ENCODE results near the gene BSND.

Gene BSND

GRCh38 chr1:54994355-54994990 is 4.3 kb upstream of the BSND start:
- DNase-seq, result no peak

DNA sequence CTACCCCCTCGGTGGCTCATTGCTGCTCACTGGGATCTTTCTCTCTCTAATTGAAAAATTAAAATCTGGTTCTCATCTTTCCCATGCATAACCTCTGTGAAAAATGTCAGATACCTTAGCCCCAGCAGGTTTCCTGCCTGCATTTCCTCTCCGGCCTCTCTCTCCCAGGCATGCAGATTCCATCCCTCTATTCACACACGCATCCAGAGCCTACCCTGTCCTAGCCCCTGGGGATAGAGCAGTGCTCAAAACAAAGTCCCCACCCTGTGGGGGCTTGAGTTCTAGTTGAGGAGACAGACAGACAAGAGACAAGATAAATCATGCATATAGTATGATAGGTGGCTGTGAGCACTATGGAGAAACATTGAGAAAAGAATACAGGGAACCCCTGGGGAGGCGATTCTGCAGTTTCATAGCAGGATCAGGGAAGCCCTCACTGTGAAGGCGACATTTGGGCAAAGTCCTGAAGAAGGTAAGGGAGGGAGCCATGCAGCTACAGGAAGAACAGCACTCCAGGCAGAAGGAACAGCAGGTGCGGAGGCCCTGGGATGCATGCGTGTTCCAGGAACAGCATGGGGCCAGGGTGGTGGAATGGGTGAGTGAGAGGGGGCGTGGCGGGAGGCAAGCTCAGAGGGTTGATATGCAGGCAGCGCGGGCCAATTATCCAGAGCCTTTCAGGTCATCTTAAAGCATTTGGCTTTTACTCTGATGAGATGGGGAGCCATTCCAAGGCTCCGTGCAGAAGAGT is 3.5 kb upstream of the BSND start:
- peak; percentile 15 for DNase-seq

GRCh38 chr1:54995835-54996234 is 2.9 kb upstream of the BSND start:
- peak; percentile 19 for DNase-seq

DNA sequence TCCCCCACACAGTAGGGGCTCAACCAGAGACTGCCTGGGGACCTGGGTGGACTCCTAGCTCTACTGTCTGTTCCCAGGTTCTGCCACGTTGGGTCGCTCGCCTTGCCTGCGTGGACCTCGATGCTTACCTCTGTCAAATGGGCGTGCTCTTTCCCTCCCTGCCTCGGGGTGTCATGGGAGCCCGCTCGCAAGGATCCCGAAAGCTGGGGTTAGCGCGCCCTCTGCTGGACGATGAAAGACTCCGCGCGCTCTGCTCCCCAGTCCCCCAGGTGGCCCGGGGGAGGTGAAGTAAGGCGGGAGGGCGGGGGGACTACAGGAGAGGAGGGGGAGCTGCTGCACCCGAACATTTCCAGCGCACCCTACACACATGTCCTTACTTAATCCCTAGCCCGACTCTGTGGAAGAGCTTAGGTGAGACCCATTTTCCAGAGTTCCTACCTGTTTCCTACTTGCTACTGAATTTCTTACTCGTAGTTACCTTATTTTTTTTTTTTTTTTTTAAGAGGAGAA is 2.3 kb upstream of the BSND start:
- DNase-seq, result peak; percentile 63

DNA sequence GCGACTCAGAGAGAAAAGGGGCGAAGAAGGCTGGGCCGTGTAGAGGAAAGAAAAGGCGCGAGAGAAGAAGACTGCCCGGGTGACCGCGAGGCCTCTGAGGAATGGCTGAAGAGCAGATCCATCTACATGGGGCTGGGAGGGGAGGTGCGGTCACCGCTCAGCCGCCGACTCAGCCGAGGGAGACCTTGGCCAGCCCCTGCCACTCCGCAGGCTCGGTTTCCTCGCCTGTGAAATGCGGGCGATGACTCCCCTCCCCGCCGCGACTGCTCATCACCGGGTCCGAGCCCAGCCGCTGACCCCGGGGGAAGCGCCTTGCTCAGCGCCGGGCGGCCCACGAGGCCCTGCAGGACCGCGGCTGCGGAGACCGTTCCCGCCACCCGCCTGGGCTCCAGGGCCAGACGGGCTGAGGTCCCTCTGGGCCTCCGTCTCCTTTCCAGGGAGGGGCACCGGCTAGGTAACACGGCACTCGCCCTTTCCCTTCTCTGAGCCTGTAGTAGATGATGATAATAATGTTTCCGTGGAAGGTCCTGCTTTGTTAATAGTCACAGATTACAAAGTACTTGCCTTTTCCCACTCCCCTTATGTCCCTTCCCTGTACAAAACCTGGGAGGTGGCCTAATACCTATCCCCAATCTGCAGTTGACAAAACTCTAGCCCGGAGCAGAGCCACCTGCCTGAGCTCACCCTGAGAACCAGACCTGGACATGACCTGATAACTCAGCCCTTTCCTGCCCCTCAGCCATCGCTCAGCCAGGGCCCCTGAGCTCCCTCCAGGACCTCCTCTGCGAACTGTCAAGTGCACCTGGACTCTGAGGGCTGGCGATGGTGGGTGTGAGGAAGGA is 1.6 kb upstream of the BSND start:
- no peak for DNase-seq

- no peak for DNase-seq
These were observed 1.1 kb upstream of the BSND start for GRCh38 chr1:54997711-54997986.

GRCh38 chr1:54998100-54998499 is 633 bp upstream of the BSND start:
- no peak for DNase-seq

DNA sequence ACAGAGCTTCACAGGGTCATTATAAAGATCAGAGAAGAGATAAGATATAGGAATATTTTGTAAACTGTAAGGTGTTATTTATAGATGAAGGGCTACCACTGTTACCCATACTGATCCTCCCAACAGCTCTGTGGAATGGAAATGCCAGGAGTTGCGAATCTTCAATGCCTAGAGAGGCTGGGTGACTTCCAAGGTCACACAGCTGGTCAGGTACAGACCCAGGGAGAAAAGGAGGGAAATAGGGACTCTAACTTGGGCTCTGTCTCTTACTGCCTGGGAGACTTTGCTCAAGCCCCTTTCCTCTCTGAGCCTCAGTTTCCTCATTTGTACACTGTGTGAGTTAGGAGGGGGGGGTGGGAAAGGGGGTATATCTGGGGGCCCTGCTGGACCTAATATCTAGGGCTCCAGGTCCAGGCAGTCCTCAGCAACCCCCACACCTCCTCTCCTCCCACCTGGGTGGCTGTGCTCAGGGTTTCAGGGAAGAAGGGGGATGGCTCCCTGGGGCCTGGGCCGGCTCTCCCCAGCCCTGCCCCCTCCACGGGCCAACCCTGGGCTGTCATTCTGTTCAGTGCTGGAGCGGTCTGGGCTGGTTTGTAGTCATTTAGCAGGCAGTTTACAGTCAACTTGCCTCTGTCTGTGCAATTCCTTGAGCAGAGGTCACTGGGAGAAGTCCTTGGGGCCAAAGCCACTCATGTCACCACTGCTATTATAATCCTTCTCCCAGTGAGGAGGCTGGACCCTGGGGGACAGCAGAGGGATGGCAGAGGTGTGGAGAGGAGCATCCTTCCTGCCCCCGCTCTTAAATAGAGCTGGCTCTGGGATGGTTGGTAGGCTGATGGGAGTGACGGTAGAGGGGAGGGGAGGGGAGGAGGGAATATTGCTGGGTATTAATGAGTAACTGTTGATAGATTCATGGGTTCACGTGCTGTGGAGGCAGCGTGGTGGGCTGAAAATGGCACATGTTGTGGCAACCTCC is 1.7 kb downstream of the BSND start:
- no peak for DNase-seq

- no peak for DNase-seq
These were observed 2.6 kb downstream of the BSND start for GRCh38 chr1:55001311-55001710.

- DNase-seq, result no peak
These were observed 4.0 kb downstream of the BSND start for GRCh38 chr1:55002686-55003085.

- no peak for DNase-seq
These were observed 6.8 kb downstream of the BSND start for GRCh38 chr1:55005351-55006140.

DNA sequence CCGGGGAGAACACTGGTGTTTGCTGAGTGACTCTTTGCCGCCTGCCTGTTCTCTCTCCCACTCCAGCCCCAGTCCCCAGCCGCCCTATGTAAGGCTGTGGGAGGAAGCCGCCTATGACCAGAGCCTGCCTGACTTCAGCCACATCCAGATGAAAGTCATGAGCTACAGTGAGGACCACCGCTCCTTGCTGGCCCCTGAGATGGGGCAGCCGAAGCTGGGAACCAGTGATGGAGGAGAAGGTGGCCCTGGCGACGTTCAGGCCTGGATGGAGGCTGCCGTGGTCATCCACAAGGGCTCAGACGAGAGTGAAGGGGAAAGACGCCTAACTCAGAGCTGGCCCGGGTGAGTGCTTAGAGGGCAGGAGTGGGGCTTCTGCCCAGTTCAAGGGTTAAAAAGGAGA is 8.2 kb downstream of the BSND start:
- no peak for DNase-seq

DNA sequence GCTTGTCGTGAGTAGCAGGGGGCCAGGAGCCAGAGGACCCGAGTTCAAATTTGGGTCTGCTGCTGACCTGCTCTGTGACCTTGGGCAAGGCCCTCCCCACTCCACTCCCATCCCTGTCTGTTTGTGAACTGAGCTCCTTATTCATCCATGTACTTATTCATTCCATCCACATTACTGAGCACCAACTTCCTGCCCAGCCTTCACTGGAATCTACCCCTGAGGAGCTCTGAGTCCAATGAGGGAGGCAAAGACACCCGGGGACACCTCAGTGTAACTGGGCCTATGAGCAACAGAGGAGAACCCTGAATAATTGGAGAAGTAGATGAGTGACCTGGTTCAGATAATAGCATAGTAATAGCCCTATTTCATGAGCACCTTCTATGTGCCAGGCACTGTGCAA is 8.9 kb downstream of the BSND start:
- DNase-seq, result peak; percentile 0

DNA sequence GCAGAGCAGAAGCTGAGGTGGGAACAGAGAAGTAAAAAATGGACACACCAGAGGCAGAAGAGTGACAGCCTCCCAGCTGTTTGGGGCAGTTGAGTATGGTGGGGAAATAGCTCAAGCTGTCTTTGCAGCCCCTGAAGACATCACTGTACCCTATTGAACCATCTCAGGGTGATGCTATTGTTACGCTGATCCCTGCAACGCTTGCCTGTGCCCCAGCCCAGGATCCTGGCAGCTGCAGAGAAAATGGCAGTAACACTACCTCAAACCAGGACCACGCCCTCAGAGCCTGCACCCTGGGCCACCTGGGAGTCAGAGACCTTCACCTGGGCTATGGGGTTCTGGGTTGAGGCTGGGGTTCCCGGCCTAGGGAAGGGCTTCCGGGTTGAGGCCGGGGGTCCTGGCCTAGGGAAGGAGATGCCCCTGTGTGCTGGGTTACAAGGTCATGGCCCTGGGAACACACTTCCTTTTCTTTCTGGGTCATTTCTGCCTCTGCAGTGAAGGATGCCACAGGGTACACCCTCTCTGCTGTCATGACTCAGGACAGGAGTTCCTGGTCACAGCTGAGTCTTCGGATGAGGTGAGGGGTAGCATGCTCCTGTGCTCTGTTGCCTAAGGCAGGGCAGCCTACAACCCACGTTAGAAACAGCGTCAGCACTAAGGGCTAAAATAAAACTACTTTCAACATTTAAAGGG is 11.6 kb downstream of the BSND start:
- peak; percentile 13 for DNase-seq

- peak; percentile 4 for DNase-seq
These were observed 12.1 kb downstream of the BSND start for GRCh38 chr1:55010887-55011217.

DNA sequence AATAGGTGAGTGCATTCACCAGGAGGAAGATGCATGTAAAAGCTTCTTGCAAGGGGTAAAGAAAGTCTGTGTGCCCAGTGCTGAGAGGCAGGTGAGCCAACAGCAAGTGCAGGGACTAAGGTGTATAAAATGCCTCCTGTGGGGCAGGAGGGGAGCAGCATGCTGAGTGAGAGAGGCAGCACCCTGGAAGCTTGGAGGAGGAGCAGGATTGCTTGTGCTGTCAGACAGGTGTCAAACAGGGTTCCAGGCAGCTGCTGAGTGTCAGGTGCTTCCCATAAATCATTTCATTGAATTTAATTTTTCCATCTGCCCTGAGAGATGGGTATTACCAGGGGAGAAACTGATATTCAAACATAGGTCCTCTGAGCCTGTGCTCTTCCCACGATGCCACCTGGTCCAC is 13.9 kb downstream of the BSND start:
- no peak for DNase-seq

DNA sequence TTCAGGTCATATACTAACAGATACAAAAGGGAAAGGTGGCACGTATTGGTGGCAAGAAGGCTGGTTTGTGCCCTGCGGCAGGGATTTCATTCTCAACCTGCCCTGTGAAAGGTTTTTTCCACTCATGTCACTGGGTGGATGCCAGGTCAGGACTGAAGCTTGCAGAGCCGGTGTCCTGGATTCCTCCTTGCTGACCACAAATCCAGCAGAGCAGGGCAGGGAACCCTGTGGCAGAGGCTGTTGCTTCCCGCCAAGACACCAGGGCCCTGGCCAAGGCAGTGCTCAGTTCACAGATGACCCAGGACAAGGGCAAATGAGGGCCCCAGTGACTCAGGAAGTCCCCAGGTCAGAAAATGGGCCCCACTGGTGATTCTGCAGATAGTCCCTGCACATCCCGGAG is 16.4 kb downstream of the BSND start:
- DNase-seq, result no peak

DNA sequence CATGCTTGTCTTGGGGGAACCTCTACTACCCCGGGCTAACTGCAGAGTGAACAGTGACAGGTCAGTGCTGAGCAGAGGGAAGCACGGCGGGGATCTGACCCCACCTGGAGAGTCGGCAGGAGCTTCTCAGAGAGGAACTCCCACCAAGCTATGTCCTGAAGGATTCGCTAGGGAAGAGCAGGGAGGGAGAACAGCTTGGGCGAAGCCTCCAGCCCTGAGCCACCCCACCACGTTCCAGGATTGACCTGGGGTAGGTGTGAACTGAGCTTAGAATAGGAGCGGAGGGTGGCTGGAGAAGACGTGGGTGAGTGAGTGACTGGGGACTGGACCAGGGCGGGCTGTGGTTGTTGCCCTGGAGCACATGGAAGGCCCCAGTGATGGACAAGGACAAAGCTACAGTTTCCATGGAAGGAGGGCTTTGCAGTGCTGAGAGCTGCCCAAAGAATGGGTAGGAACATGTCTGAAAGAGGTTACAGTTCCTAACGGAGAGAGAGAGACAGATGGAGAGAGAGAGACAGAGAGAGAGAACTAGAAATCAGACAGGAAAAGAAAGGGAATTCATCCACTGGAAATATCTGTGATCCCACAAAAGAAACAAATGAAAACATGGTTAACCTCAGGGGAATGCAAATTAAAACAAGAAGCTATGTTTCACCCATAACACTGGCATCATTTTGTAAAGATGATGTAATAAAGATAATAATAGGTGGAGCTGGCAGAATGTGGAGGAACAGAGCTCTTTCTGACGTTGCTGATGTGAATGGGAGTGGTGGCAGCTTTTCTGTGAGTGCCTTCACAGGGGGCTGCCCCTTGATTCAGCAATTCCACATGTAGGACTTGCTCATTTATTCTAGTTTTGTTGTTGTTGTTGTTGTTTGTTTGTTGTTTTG is 17.2 kb downstream of the BSND start:
- no peak for DNase-seq

DNA sequence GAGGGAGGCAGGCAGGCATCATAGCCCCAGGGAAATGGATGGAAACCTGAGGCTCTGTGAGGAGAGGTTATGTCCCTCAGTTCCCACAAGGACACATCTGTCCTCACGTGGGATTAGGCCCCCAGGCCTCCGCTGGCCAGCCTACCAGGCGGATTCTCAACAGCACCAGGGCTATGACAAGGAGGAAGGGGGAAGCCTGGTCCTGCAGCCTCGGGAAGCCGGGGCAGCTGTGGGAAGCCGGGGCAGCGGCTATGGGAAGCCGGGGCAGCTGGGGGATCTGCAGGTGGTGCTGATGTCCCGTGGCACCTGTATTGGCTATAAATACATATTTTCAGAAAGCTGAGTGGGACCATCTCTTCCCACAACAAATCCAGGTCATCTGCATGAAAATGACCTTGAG is 19.7 kb downstream of the BSND start:
- no peak for DNase-seq

GRCh38 chr1:55021942-55022546 is 23.3 kb downstream of the BSND start:
- peak; percentile 81 for DNase-seq

Data from left hindlimb (tissue), 1 donor.